Left lobe of liver (tissue), 2 donors: Measurements from ENCODE around the gene RGS7. TPM values are rescaled to one million over a fixed set of nuclear protein-coding genes. Genes with fewer than 3 reads are reported as not detected.
A peak's percentile ranks its signal among the peaks of the same experiment; 100 is the strongest.
"Not testable (repeated sequence)": the region's sequence is repeated elsewhere in the genome, so short reads cannot be mapped to it uniquely, and the experiment has no call there.

ENCODE experiments used
- ATAC-seq: fragments of 200-7000 bp; cut with Tn5 transposase; one replicate; pipeline ENCODE4 v1.9.1; 2020; ENCODE audit warnings: mild to moderate bottlenecking, moderate library complexity
- DNase-seq: peaks from one replicate; pipeline ENCODE4 v3.0.0-alpha.2; 2020; ENCODE audit warnings: low spot score
- total RNA-seq: library from RNA; stranded (reverse); gene quantifications from one replicate; pipeline ENCODE4 v1.2.1, GENCODE V29; 2021
- donor health status: DM: no; HTN: no; CAD: no; lungs with moderate emphysema.
- donor health status: DM: no; HTN: yes; CAD: no.

Gene RGS7
- total RNA-seq, 1 donor from 2014 or later: 0.18 TPM

- DNase-seq: no peak
- no peak for ATAC-seq
Observed at GRCh38 chr1:240936911-240937668, 419.9 kb downstream of the RGS7 start.

GRCh38 chr1:240935920-240936319 lies 421.1 kb downstream of the RGS7 start:
- no peak for ATAC-seq
- DNase-seq: no peak

GRCh38 chr1:240931031-240931430 lies 426.0 kb downstream of the RGS7 start:
- DNase-seq (no peak), ATAC-seq (no peak)

- DNase-seq: no peak
- ATAC-seq: no peak
Observed at GRCh38 chr1:240928265-240928664, 428.7 kb downstream of the RGS7 start.

- DNase-seq: peak; percentile 45
- ATAC-seq: peak; percentile 99
Observed at GRCh38 chr1:240927821-240928220, 429.2 kb downstream of the RGS7 start.

- no peak for ATAC-seq
- DNase-seq: no peak
Observed at GRCh38 chr1:240925273-240925672, 431.7 kb downstream of the RGS7 start.

- no peak for DNase-seq
- no peak for ATAC-seq
Observed at GRCh38 chr1:240917976-240918375, 439.0 kb downstream of the RGS7 start.

GRCh38 chr1:240914506-240914905 lies 442.5 kb downstream of the RGS7 start:
- ATAC-seq (no peak), DNase-seq (no peak)

GRCh38 chr1:240912821-240913220 lies 444.2 kb downstream of the RGS7 start:
- DNase-seq: no peak
- no peak for ATAC-seq

- DNase-seq (no peak), ATAC-seq (no peak)
Observed at GRCh38 chr1:240909701-240910457, 447.1 kb downstream of the RGS7 start.

GRCh38 chr1:240906477-240906876 lies 450.5 kb downstream of the RGS7 start:
- ATAC-seq: no peak
- DNase-seq: no peak

- DNase-seq (no peak), ATAC-seq (no peak)
Observed at GRCh38 chr1:240905225-240905765, 451.7 kb downstream of the RGS7 start.

GRCh38 chr1:240895424-240895823 lies 461.6 kb downstream of the RGS7 start:
- not testable (repeated sequence) for ATAC-seq, DNase-seq

GRCh38 chr1:240888787-240889048 lies 468.3 kb downstream of the RGS7 start:
- no peak for DNase-seq
- ATAC-seq: no peak

GRCh38 chr1:240888039-240888786 lies 468.8 kb downstream of the RGS7 start:
- DNase-seq: peak; percentile 58
- ATAC-seq: peak; percentile 96

GRCh38 chr1:240883490-240883889 lies 473.5 kb downstream of the RGS7 start:
- no peak for ATAC-seq
- DNase-seq: no peak

GRCh38 chr1:240882656-240883308 lies 474.2 kb downstream of the RGS7 start:
- not testable (repeated sequence) for ATAC-seq, DNase-seq

- no peak for DNase-seq
- no peak for ATAC-seq
Observed at GRCh38 chr1:240878631-240879030, 478.4 kb downstream of the RGS7 start.

- DNase-seq: no peak
- ATAC-seq: no peak
Observed at GRCh38 chr1:240877605-240878004, 479.4 kb downstream of the RGS7 start.

- ATAC-seq (no peak), DNase-seq (no peak)
Observed at GRCh38 chr1:240876071-240876470, 480.9 kb downstream of the RGS7 start.

- ATAC-seq: no peak
Observed at GRCh38 chr1:240869071-240869470, 487.9 kb downstream of the RGS7 start.

More at GRCh38 chr1:240869071-240869470, 487.9 kb downstream of the RGS7 start:
- DNase-seq: no peak
